HFFc6 (cell line): ENCODE results near the gene MTCH1. TPM values are rescaled to one million over a fixed set of nuclear protein-coding genes. Genes with fewer than 3 reads are reported as not detected.
A peak's percentile ranks its signal among the peaks of the same experiment; 100 is the strongest.

Experiments used
- DNase-seq: peaks from one replicate; pipeline ENCODE4 v3.0.0-alpha.2; 2018
- H3K27ac Mint-ChIP-seq: 2 replicates; pipeline ENCODE4 v1.8.0; 2020; ENCODE audit warnings: mild to moderate bottlenecking, mixed read lengths
- H3K27me3 Mint-ChIP-seq: 2 replicates; pipeline ENCODE4 v1.8.0; 2021; ENCODE audit warnings: mild to moderate bottlenecking, moderate library complexity, mixed read lengths; ENCODE audit not compliant: insufficient read depth
- H3K36me3 Mint-ChIP-seq: 2 replicates; pipeline ENCODE4 v1.8.0; 2021; ENCODE audit warnings: low read depth, mixed read lengths
- H3K4me1 Mint-ChIP-seq: 2 replicates; pipeline ENCODE4 v1.8.0; 2020; ENCODE audit warnings: low read depth, mixed read lengths
- H3K4me3 Mint-ChIP-seq: 2 replicates; pipeline ENCODE4 v1.8.0; 2020; ENCODE audit warnings: mild to moderate bottlenecking, moderate library complexity, mixed read lengths
- H3K9me3 Mint-ChIP-seq: 2 replicates; pipeline ENCODE4 v1.8.0; 2020; ENCODE audit warnings: mild to moderate bottlenecking, mixed read lengths
- CTCF ChIP-seq: fragments of 200-600 bp; sonication (generic); IDR thresholded peaks from 2 replicates; pipeline ENCODE4 v1.5.0; 2021; ENCODE audit warnings: antibody characterized with exemption, mild to moderate bottlenecking
- total RNA-seq, 6 experiments: library from RNA; stranded (reverse); fragmentation: NEBNext Ultra II Directional; extraction: Animal tissue kit (Norgen Biotek cat#: 25700); gene quantifications; 2 replicates in 1 of 6; 3 replicates in 5 of 6; pipeline ENCODE4 v1.2.3, GENCODE V29; 2021

Gene MTCH1
- total RNA-seq, 6 experiments from 2014 or later: 263 to 301 (median 281) TPM

- no peak for DNase-seq
- Mint-ChIP-seq H3K9me3 (no peaks in the 10 kb centered on the region), H3K36me3 (peaks cover 5% of the 10 kb centered on the region), H3K4me3 (no peak overlapping the region), H3K4me1 (peaks cover 89% of the 10 kb centered on the region), H3K27ac (no peak overlapping the region), H3K27me3 (peaks cover 1% of the 10 kb centered on the region)
- TF ChIP-seq CTCF: no peak
Measured at GRCh38 chr6:36933519-36933918, 52.5 kb downstream of the MTCH1 start.

GRCh38 chr6:36933102-36933501 lies 52.9 kb downstream of the MTCH1 start:
- Mint-ChIP-seq H3K4me3 (peak overlapping the region; percentile 7), H3K4me1 (peaks cover 85% of the 10 kb centered on the region), H3K27ac (0 out of 2 replicates have a peak overlapping the region, but pooled peaks have one; percentile 1), H3K27me3 (peaks cover 1% of the 10 kb centered on the region), H3K9me3 (no peaks in the 10 kb centered on the region), H3K36me3 (peaks cover 5% of the 10 kb centered on the region)
- peak; percentile 26 for DNase-seq
- no peak for TF ChIP-seq CTCF

GRCh38 chr6:36930483-36930882 lies 55.5 kb downstream of the MTCH1 start:
- Mint-ChIP-seq H3K27ac (peak overlapping the region; percentile 32; the same call in 1 of the 2 replicates), H3K9me3 (no peaks in the 10 kb centered on the region)
- no peak for TF ChIP-seq CTCF

GRCh38 chr6:36929607-36930006 lies 56.4 kb downstream of the MTCH1 start:
- peaks cover 69% of the 10 kb centered on the region for H3K4me1 Mint-ChIP-seq
- no peaks in the 10 kb centered on the region for H3K9me3 Mint-ChIP-seq
- H3K27ac Mint-ChIP-seq: peak overlapping the region; percentile 5; the same call in 1 of the 2 replicates

More at GRCh38 chr6:36930483-36930882, 55.5 kb downstream of the MTCH1 start:
- DNase-seq: no peak
- no peak overlapping the region for H3K4me3 Mint-ChIP-seq
- H3K27me3 Mint-ChIP-seq: peaks cover 1% of the 10 kb centered on the region; the same call in 1 of the 2 replicates
- peaks cover 68% of the 10 kb centered on the region for H3K4me1 Mint-ChIP-seq
- peaks cover 5% of the 10 kb centered on the region for H3K36me3 Mint-ChIP-seq

GRCh38 chr6:36929152-36929551 lies 56.8 kb downstream of the MTCH1 start:
- H3K4me3 Mint-ChIP-seq: no peak overlapping the region
- peaks cover 1% of the 10 kb centered on the region; the same call in 1 of the 2 replicates for H3K27me3 Mint-ChIP-seq
- DNase-seq: no peak
- H3K9me3 Mint-ChIP-seq: no peaks in the 10 kb centered on the region
- no peak overlapping the region for H3K27ac Mint-ChIP-seq
- peaks cover 72% of the 10 kb centered on the region for H3K4me1 Mint-ChIP-seq
- no peak for TF ChIP-seq CTCF
- peaks cover 17% of the 10 kb centered on the region for H3K36me3 Mint-ChIP-seq

More at GRCh38 chr6:36929607-36930006, 56.4 kb downstream of the MTCH1 start:
- Mint-ChIP-seq H3K27me3 (peaks cover 1% of the 10 kb centered on the region; the same call in 1 of the 2 replicates), H3K36me3 (peaks cover 14% of the 10 kb centered on the region), H3K4me3 (no peak overlapping the region)
- DNase-seq: peak; percentile 18
- TF ChIP-seq CTCF: no peak

- DNase-seq: no peak
- H3K36me3 Mint-ChIP-seq: peaks cover 23% of the 10 kb centered on the region
- peaks cover 1% of the 10 kb centered on the region; the same call in 1 of the 2 replicates for H3K27me3 Mint-ChIP-seq
- no peaks in the 10 kb centered on the region for H3K9me3 Mint-ChIP-seq
- no peak overlapping the region for H3K27ac Mint-ChIP-seq
- H3K4me3 Mint-ChIP-seq: no peak overlapping the region
- H3K4me1 Mint-ChIP-seq: peaks cover 72% of the 10 kb centered on the region
- TF ChIP-seq CTCF: no peak
Measured at GRCh38 chr6:36928547-36928918, 57.5 kb downstream of the MTCH1 start.
